Kidney capillary endothelial cell (primary cell): ENCODE measurements around the gene DGKD.
"Not testable (repeated sequence)": the region's sequence is repeated elsewhere in the genome, so short reads cannot be mapped to it uniquely, and the experiment has no call there.

Experiments
- DNase-seq: peaks from one replicate; pipeline ENCODE4 v3.0.0-alpha.2; 2018; ENCODE audit warnings: low spot score

The DGKD gene

GRCh38 chr2:233386382-233387041 lies 32.2 kb downstream of the DGKD start:
- no peak for DNase-seq

GRCh38 chr2:233387225-233387624 lies 32.9 kb downstream of the DGKD start:
- DNase-seq, result no peak

- DNase-seq, result no peak
Measured at GRCh38 chr2:233387667-233388528, 33.6 kb downstream of the DGKD start.

- DNase-seq, result no peak
Measured at GRCh38 chr2:233389601-233390125, 35.4 kb downstream of the DGKD start.

GRCh38 chr2:233395687-233396086 lies 41.4 kb downstream of the DGKD start:
- DNase-seq, result no peak

- DNase-seq, result not testable (repeated sequence)
Measured at GRCh38 chr2:233396726-233397665, 42.7 kb downstream of the DGKD start.

GRCh38 chr2:233399306-233400225 lies 45.3 kb downstream of the DGKD start:
- no peak for DNase-seq

- no peak for DNase-seq
Measured at GRCh38 chr2:233400341-233400740, 46.0 kb downstream of the DGKD start.

- no peak for DNase-seq
Measured at GRCh38 chr2:233400961-233401360, 46.7 kb downstream of the DGKD start.

- no peak for DNase-seq
Measured at GRCh38 chr2:233402346-233402745, 48.1 kb downstream of the DGKD start.

- DNase-seq, result no peak
Measured at GRCh38 chr2:233402789-233403188, 48.5 kb downstream of the DGKD start.

- peak; percentile 60 for DNase-seq
Measured at GRCh38 chr2:233404222-233404621, 49.9 kb downstream of the DGKD start.

GRCh38 chr2:233406865-233407264 lies 52.6 kb downstream of the DGKD start:
- no peak for DNase-seq

- no peak for DNase-seq
Measured at GRCh38 chr2:233407771-233408181, 53.5 kb downstream of the DGKD start.

GRCh38 chr2:233408366-233409285 lies 54.3 kb downstream of the DGKD start:
- DNase-seq, result no peak

GRCh38 chr2:233409286-233409991 lies 55.1 kb downstream of the DGKD start:
- DNase-seq, result no peak

- DNase-seq, result no peak
Measured at GRCh38 chr2:233410196-233410760, 56.0 kb downstream of the DGKD start.

- DNase-seq, result no peak
Measured at GRCh38 chr2:233411162-233411561, 56.9 kb downstream of the DGKD start.

GRCh38 chr2:233412405-233412804 lies 58.1 kb downstream of the DGKD start:
- no peak for DNase-seq
